Caco-2 (cell line): Measurements from ENCODE around the gene CD59. TPM values are rescaled to one million over a fixed set of nuclear protein-coding genes. Genes with fewer than 3 reads are reported as not detected.
"Not testable (repeated sequence)": the region's sequence is repeated elsewhere in the genome, so short reads cannot be mapped to it uniquely, and the experiment has no call there.

Experiments
- BruUV-seq: library from RNA; stranded (reverse); fragments of 400-500 nt; replicated peaks from 2 replicates; lab custom pipeline; 2021; lab: Mats Ljungman, UMichigan
- CTCF ChIA-PET: fragments of 300-600 bp; sonication (Branson Sonifier 250); formaldehyde crosslinking; loops from one replicate; lab custom pipeline; 2022; ENCODE audit warnings: antibody characterized with exemption; lab: Charles Lee
- POLR2A ChIA-PET: fragments of 300-600 bp; sonication (Branson Sonifier 250); formaldehyde crosslinking; loops from one replicate; lab custom pipeline; 2022; ENCODE audit warnings: antibody characterized with exemption; lab: Charles Lee
- DNase-seq, 2 experiments: peaks; one replicate each; pipeline versions ENCODE4 v3.0.0 to v3.0.0-alpha.2; 2020 to 2022
- H3K27me3 ChIP-seq: replicated peaks from 2 replicates; pipeline ENCODE4 v1.6.0; 2011; ENCODE audit warnings: low read length; ENCODE audit not compliant: control insufficient read depth, insufficient read depth
- H3K36me3 ChIP-seq: 2 replicates; pipeline ENCODE4 v1.5.1; 2011; ENCODE audit warnings: low read length; ENCODE audit not compliant: control insufficient read depth, insufficient read depth
- H3K4me1 ChIP-seq: fragments of 250-450 bp; sonication (Bioruptor Pico); 2 replicates; pipeline ENCODE4 v1.5.1; 2020; ENCODE audit warnings: mild to moderate bottlenecking
- H3K4me3 ChIP-seq: 2 replicates; pipeline ENCODE4 v1.5.1; 2011; ENCODE audit warnings: low read depth, mild to moderate bottlenecking, control low read depth, low read length
- H3K9me3 ChIP-seq: fragments of 250-450 bp; sonication (Bioruptor Pico); 2 replicates; pipeline ENCODE4 v1.5.1; 2020; ENCODE audit warnings: mild to moderate bottlenecking, moderate library complexity
- H3K27ac Mint-ChIP-seq: one replicate; pipeline ENCODE4 v1.8.0; 2022; ENCODE audit warnings: mixed read lengths; ENCODE audit not compliant: unreplicated experiment
- H3K27me3 Mint-ChIP-seq: one replicate; pipeline ENCODE4 v1.8.0; 2022; ENCODE audit warnings: mixed read lengths; ENCODE audit not compliant: insufficient read depth, unreplicated experiment
- H3K36me3 Mint-ChIP-seq: one replicate; pipeline ENCODE4 v1.8.0; 2022; ENCODE audit warnings: mild to moderate bottlenecking, mixed read lengths; ENCODE audit not compliant: insufficient read depth, unreplicated experiment
- H3K4me1 Mint-ChIP-seq: one replicate; pipeline ENCODE4 v1.8.0; 2022; ENCODE audit warnings: low read depth, mixed read lengths; ENCODE audit not compliant: unreplicated experiment
- H3K4me3 Mint-ChIP-seq: one replicate; pipeline ENCODE4 v1.8.0; 2022; ENCODE audit warnings: mild to moderate bottlenecking, moderate library complexity, mixed read lengths; ENCODE audit not compliant: unreplicated experiment
- H3K9me3 Mint-ChIP-seq: one replicate; pipeline ENCODE4 v1.8.0; 2022; ENCODE audit warnings: mixed read lengths; ENCODE audit not compliant: unreplicated experiment
- intact Hi-C: fragments of 100-400 bp; cut with micrococcal nuclease; formaldehyde crosslinking; loops from one replicate; pipeline ENCODE4 v1.10.0; 2022; ENCODE audit not compliant: unreplicated experiment
- total RNA-seq: library from RNA; stranded (reverse); gene quantifications from 2 replicates; pipeline ENCODE4 v1.2.3, GENCODE V29; 2022
- TF ChIP-seq, protein P1 (sequence below), 2 experiments: fragments of 200-600 bp in 1 of 2; IDR thresholded peaks; 1 replicate in 1 of 2; 2 replicates in 1 of 2; pipeline versions ENCODE4 v1.5.1 to v1.8.0; 2011 to 2022; ENCODE audit warnings: antibody characterized with exemption in 1 of 2, control low read depth in 1 of 2, inconsistent platforms in 1 of 2, low read depth in 1 of 2, low read length in 1 of 2, mild to moderate bottlenecking in 1 of 2, moderate library complexity in 1 of 2; ENCODE audit not compliant: insufficient read depth in 1 of 2, severe bottlenecking in 1 of 2, unreplicated experiment in 1 of 2

Gene CD59
- total RNA-seq, 1 experiment from 2014 or later: 149 TPM

DNA sequence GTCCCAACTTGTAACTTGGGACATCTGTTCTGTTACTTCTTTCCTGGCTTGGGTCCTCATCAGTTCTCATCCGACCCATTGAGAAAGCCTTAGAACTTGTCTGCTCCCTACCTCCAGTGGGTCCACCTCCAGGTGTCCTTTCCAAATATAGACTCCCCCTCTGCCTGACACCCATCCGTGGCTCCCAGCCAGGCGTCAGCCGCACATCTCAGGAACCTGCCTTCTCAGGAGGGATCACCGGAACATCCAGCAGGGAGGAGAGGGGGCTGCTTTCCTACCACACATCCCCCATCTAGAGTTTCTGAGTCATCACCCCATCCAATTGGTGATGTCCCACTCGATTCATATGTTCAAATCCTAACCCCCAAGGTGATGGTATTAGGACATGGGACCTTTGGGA is 72.1 kb downstream of the CD59 start:
- H3K4me3 ChIP-seq: no peak overlapping the region
- no peaks in the 10 kb centered on the region; the same call in 1 of the 2 replicates for H3K27me3 ChIP-seq
- Mint-ChIP-seq H3K4me1 (no peaks in the 10 kb centered on the region), H3K36me3 (no peaks in the 10 kb centered on the region), H3K4me3 (no peak overlapping the region), H3K27ac (no peak overlapping the region), H3K9me3 (no peaks in the 10 kb centered on the region), H3K27me3 (peaks cover 6% of the 10 kb centered on the region)
- TF ChIP-seq, protein P1, sequence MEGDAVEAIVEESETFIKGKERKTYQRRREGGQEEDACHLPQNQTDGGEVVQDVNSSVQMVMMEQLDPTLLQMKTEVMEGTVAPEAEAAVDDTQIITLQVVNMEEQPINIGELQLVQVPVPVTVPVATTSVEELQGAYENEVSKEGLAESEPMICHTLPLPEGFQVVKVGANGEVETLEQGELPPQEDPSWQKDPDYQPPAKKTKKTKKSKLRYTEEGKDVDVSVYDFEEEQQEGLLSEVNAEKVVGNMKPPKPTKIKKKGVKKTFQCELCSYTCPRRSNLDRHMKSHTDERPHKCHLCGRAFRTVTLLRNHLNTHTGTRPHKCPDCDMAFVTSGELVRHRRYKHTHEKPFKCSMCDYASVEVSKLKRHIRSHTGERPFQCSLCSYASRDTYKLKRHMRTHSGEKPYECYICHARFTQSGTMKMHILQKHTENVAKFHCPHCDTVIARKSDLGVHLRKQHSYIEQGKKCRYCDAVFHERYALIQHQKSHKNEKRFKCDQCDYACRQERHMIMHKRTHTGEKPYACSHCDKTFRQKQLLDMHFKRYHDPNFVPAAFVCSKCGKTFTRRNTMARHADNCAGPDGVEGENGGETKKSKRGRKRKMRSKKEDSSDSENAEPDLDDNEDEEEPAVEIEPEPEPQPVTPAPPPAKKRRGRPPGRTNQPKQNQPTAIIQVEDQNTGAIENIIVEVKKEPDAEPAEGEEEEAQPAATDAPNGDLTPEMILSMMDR (IDR thresholded peaks at IDR 0.05; ENCODE audit: insufficient read depth in 1 of 2, low read depth in 1 of 2, low read length in 1 of 2, severe bottlenecking in 1 of 2, unreplicated experiment in 1 of 2): no peak
- DNase-seq: no peak
- ChIA-PET CTCF (no interaction called here), POLR2A (no interaction called here)
- no peaks in the 10 kb centered on the region for H3K36me3 ChIP-seq
- no peaks in the 10 kb centered on the region for H3K9me3 ChIP-seq
- no peaks in the 10 kb centered on the region for H3K4me1 ChIP-seq
- intact Hi-C loops: no loop called here
- BruUV-seq: no TSS peak

DNA sequence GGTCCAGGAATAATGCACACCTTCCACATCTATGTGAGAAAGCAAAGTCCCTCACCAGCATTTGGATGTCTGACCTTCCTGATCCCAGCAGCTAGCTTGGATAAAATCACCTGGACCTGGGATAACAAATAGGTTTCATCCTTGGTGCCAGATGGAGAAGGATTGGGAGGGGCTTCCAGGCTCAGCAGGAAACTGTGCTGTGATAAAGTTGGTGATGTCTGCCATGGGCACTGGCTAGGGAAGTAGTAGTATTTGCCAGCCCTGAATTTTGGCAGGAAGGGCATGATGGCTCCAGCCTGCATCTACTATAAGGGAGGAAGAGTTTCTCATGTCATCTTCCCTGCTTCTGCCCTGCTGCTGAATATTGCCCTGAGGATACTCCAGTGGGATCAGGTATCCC is 73.1 kb downstream of the CD59 start:
- peaks cover 6% of the 10 kb centered on the region for H3K27me3 Mint-ChIP-seq
- ChIA-PET POLR2A (interaction anchor here (0.5 kb wide), 1 partner anchor 178 kb away, joined by 4 read pairs; no protein-coding TSS in a partner anchor), CTCF (no interaction called here)
- no peaks in the 10 kb centered on the region; the same call in 1 of the 2 replicates for H3K27me3 ChIP-seq
- no peaks in the 10 kb centered on the region for H3K4me1 ChIP-seq
- no peaks in the 10 kb centered on the region for H3K4me1 Mint-ChIP-seq
- no peaks in the 10 kb centered on the region for H3K36me3 Mint-ChIP-seq
- no peaks in the 10 kb centered on the region for H3K9me3 ChIP-seq
- TF ChIP-seq, protein P1 (IDR thresholded peaks at IDR 0.05; ENCODE audit: insufficient read depth in 1 of 2, low read depth in 1 of 2, low read length in 1 of 2, severe bottlenecking in 1 of 2, unreplicated experiment in 1 of 2): no peak
- no peak overlapping the region for H3K4me3 Mint-ChIP-seq
- DNase-seq: no peak
- intact Hi-C loops: no loop called here
- no peaks in the 10 kb centered on the region for H3K9me3 Mint-ChIP-seq
- no peaks in the 10 kb centered on the region for H3K36me3 ChIP-seq
- BruUV-seq: no TSS peak
- H3K4me3 ChIP-seq: no peak overlapping the region
- H3K27ac Mint-ChIP-seq: no peak overlapping the region

DNA sequence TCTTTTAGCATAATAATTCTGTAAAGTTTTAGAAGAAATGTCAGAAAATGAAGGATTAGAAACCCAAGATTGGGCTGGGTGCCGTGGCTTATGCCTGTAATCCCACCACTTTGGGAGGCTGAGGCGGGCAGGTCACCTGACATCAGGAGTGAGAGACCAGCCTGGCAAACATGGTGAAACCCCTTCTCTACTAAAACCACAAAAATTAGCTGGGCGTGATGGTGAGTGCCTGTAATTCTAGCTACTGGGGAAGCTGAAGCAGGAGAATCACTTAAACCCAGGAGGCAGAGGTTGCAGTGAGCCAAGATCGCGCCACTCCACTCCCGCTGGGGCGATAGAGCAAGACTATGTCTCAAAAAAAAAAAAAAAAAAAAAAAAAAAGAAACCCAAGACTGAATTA is 74.7 kb downstream of the CD59 start:
- H3K36me3 ChIP-seq, DNase-seq, H3K9me3 ChIP-seq, H3K4me1 ChIP-seq, intact Hi-C loops, H3K4me3 Mint-ChIP-seq, H3K27ac Mint-ChIP-seq, H3K9me3 Mint-ChIP-seq, H3K4me1 Mint-ChIP-seq, H3K4me3 ChIP-seq, H3K27me3 ChIP-seq, H3K27me3 Mint-ChIP-seq, POLR2A ChIA-PET, BruUV-seq, H3K36me3 Mint-ChIP-seq, CTCF ChIA-PET: not testable (repeated sequence)

DNA sequence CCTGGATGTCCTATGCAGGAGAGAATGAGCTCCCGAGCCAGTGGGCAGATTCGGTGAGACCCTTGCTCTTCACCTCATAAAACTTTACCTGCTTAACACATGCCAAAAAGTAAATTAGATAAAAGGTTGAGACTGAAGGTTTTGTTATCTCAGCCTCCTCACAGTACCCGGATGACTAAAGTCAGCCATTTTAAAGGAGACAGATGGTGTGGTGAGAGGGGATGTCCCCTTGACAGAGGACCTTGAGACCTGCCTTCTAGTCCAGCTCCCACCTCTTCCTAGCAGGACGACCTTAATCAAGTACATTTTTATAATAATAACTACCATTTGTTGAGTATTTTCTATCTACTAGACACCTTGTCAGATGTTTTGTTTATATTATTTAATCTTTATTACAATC is 75.3 kb downstream of the CD59 start:
- Mint-ChIP-seq H3K9me3 (no peaks in the 10 kb centered on the region), H3K27ac (no peak overlapping the region), H3K27me3 (peaks cover 2% of the 10 kb centered on the region), H3K4me3 (no peak overlapping the region), H3K36me3 (no peaks in the 10 kb centered on the region), H3K4me1 (no peaks in the 10 kb centered on the region)
- intact Hi-C loops: no loop called here
- no peaks in the 10 kb centered on the region for H3K9me3 ChIP-seq
- ChIA-PET CTCF (no interaction called here), POLR2A (no interaction called here)
- H3K4me3 ChIP-seq: no peak overlapping the region
- TF ChIP-seq, protein P1 (IDR thresholded peaks at IDR 0.05; ENCODE audit: insufficient read depth in 1 of 2, low read depth in 1 of 2, low read length in 1 of 2, severe bottlenecking in 1 of 2, unreplicated experiment in 1 of 2): no peak
- no peaks in the 10 kb centered on the region for H3K36me3 ChIP-seq
- H3K27me3 ChIP-seq: no peaks in the 10 kb centered on the region; the same call in 1 of the 2 replicates
- H3K4me1 ChIP-seq: no peaks in the 10 kb centered on the region
- no TSS peak for BruUV-seq
- no peak for DNase-seq
